ENCODE measurements around the gene SWSAP1.

The SWSAP1 gene

DNA sequence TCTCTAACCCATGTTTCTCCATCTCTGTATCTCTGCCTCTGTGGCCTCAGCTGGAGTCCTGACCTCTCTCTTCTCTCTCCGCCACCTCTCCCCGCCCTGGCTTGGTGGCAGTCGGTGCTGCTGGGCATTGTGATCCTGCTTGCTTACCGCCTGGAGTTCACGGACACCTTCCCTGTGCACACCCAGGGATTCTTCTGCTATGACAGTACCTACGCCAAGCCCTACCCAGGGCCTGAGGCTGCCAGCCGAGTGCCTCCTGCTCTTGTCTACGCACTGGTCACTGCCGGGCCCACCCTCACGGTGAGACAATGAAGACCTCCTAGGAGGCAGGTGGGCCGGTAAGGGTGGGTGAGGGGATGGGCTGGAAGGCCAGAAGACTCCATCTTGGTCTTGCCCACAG, 15.0 kb upstream of the SWSAP1 start (continued):
- TF ChIP-seq, protein P1, sequence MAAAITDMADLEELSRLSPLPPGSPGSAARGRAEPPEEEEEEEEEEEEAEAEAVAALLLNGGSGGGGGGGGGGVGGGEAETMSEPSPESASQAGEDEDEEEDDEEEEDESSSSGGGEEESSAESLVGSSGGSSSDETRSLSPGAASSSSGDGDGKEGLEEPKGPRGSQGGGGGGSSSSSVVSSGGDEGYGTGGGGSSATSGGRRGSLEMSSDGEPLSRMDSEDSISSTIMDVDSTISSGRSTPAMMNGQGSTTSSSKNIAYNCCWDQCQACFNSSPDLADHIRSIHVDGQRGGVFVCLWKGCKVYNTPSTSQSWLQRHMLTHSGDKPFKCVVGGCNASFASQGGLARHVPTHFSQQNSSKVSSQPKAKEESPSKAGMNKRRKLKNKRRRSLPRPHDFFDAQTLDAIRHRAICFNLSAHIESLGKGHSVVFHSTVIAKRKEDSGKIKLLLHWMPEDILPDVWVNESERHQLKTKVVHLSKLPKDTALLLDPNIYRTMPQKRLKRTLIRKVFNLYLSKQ (tag by site-specific recombination; IDR thresholded peaks at IDR 0.05; ENCODE audit: borderline replicate concordance), result no peak
- TF ChIP-seq, protein P2, sequence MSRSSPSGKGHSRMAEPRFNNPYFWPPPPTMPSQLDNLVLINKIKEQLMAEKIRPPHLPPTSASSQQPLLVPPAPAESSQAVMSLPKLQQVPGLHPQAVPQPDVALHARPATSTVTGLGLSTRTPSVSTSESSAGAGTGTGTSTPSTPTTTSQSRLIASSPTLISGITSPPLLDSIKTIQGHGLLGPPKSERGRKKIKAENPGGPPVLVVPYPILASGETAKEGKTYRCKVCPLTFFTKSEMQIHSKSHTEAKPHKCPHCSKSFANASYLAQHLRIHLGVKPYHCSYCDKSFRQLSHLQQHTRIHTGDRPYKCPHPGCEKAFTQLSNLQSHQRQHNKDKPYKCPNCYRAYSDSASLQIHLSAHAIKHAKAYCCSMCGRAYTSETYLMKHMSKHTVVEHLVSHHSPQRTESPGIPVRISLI (tag by site-specific recombination; IDR thresholded peaks at IDR 0.05), result no peak
- no peak for TF ChIP-seq HOXD13 (CRISPR knock-in tag; IDR thresholded peaks at IDR 0.05; ENCODE audit: borderline replicate concordance)
- TF ChIP-seq, protein P3, sequence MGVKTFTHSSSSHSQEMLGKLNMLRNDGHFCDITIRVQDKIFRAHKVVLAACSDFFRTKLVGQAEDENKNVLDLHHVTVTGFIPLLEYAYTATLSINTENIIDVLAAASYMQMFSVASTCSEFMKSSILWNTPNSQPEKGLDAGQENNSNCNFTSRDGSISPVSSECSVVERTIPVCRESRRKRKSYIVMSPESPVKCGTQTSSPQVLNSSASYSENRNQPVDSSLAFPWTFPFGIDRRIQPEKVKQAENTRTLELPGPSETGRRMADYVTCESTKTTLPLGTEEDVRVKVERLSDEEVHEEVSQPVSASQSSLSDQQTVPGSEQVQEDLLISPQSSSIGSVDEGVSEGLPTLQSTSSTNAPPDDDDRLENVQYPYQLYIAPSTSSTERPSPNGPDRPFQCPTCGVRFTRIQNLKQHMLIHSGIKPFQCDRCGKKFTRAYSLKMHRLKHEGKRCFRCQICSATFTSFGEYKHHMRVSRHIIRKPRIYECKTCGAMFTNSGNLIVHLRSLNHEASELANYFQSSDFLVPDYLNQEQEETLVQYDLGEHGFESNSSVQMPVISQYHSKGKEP (tag by site-specific recombination; IDR thresholded peaks at IDR 0.05), result no peak

DNA sequence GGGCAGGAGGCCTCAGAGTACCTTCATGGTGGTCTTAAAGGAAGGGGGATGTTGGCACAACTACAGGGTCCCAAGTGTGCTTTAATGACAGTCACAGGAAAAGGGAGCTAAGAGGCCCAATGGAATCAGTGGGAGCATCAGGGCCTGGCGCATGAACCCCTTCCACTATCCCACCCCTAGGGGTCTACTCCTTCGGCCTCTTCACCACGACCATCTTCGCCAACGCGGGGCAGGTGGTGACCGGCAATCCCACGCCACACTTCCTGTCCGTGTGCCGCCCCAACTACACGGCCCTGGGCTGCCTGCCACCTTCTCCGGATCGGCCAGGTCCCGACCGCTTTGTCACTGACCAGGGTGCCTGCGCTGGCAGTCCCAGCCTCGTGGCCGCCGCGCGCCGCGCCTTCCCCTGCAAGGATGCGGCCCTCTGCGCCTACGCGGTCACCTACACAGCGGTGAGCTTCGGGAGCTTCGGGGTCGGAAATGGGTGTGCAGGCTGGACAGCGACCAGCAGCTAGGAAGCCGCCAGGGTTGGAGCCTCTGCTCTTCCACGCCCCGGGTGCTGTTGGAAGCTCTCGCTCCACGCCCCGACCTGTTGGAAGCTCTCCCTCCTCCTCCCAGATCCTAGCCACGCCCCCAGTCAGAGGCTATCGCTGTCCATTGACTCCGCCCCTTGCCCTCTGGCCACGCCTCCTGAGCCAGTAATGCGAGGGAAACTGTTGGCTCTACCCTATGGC, 13.3 kb upstream of the SWSAP1 start:
- ChIA-PET CTCF (interaction anchor here (1.2 kb wide), 1 partner anchor 13 kb away, joined by 3 read pairs; the partner anchor contains the start of gene SWSAP1), POLR2A (interaction anchor here (1.0 to 2.3 kb wide), 2 partner anchors 13 to 67 kb away, joined by 4 to 15 read pairs; partner anchors contain the start of gene SWSAP1)
- Histone ChIP-seq H3K4me3 (ENCODE audit: low read depth, low read length) (no peak overlapping the region), H3K4me1 (ENCODE audit: control insufficient read depth, insufficient read depth, low read length) (no peaks in the 10 kb centered on the region), H3K36me3 (ENCODE audit: control insufficient read depth in 2 of 2, insufficient read depth in 1 of 2, low read length in 2 of 2) (peaks cover 0 to 23% of the 10 kb centered on the region in 2 experiments; a peak in 1 of 3 replicates), H3K27ac (ENCODE audit: extremely low read depth, low read depth, low read length) (no peak overlapping the region), H3K9me3 (ENCODE audit: control insufficient read depth, insufficient read depth, low read depth, low read length) (no peaks in the 10 kb centered on the region)
- TF ChIP-seq, protein P4, sequence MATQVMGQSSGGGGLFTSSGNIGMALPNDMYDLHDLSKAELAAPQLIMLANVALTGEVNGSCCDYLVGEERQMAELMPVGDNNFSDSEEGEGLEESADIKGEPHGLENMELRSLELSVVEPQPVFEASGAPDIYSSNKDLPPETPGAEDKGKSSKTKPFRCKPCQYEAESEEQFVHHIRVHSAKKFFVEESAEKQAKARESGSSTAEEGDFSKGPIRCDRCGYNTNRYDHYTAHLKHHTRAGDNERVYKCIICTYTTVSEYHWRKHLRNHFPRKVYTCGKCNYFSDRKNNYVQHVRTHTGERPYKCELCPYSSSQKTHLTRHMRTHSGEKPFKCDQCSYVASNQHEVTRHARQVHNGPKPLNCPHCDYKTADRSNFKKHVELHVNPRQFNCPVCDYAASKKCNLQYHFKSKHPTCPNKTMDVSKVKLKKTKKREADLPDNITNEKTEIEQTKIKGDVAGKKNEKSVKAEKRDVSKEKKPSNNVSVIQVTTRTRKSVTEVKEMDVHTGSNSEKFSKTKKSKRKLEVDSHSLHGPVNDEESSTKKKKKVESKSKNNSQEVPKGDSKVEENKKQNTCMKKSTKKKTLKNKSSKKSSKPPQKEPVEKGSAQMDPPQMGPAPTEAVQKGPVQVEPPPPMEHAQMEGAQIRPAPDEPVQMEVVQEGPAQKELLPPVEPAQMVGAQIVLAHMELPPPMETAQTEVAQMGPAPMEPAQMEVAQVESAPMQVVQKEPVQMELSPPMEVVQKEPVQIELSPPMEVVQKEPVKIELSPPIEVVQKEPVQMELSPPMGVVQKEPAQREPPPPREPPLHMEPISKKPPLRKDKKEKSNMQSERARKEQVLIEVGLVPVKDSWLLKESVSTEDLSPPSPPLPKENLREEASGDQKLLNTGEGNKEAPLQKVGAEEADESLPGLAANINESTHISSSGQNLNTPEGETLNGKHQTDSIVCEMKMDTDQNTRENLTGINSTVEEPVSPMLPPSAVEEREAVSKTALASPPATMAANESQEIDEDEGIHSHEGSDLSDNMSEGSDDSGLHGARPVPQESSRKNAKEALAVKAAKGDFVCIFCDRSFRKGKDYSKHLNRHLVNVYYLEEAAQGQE (tag by site-specific recombination; IDR thresholded peaks at IDR 0.05), result peak; percentile 90
- TF ChIP-seq ZNF473 (tag by site-specific recombination; IDR thresholded peaks at IDR 0.05), result no peak
- TF ChIP-seq SCRT2 (tag by site-specific recombination; IDR thresholded peaks at IDR 0.05), result peak; percentile 59
- TF ChIP-seq ZNF341 (tag by site-specific recombination; IDR thresholded peaks at IDR 0.05; ENCODE audit: low read depth), result peak; percentile 46; the same call in 1 of the 2 replicates
- peak; percentile 11; the same call in 1 of the 2 replicates for TF ChIP-seq ZNF600 (tag by site-specific recombination; IDR thresholded peaks at IDR 0.05)

DNA sequence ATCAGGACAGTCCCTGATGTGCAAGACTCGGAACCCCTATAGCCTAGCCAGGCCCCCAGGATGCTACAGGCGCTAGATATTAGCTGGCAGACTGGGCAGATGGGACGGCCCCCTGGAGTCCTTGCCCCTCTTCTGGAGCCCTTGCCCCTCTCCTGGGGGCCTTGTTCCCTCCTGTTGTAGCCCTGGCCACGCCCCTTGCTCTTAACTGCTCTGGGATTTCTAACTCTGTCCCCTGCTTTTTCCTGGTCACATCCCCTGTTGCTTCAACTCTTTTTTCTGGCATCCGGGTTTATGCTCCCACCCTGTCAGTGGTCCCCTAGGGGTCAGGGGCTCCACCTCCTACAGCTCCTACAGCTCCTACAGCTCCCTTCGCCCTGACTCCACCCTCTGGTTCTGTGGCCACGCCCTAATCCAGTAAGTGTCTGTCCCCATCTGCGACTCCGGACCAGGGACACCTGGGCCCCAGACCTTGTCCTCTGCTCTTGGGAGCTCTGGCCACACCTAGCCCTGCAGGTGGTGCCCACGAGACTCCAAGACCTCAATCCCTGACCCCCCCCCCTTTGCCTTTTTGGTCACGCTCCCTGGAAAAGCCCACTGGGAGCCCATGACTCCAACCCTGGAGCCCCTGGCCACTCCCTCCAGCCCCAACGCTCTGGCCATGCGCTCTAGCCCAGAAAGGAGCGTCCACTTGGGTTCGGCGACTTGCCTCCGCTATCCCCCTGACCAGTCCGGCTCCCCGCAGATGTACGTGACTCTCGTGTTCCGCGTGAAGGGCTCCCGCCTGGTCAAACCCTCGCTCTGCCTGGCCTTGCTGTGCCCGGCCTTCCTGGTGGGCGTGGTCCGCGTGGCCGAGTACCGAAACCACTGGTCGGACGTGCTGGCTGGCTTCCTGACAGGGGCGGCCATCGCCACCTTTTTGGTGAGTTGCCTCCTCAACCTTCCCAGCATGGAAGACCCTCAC, 12.4 kb upstream of the SWSAP1 start:
- POLR2A ChIA-PET, result interaction anchor here (2.3 kb wide), 1 partner anchor 12 kb away, joined by 15 read pairs; the partner anchor contains the start of gene SWSAP1
- no peak overlapping the region for H3K4me3 ChIP-seq (ENCODE audit: low read depth, low read length)
- CTCF ChIA-PET, result interaction anchor here (0.7 kb wide), 1 partner anchor 21 kb away, joined by 3 read pairs; no protein-coding TSS in a partner anchor
- TF ChIP-seq GLIS2 (tag by site-specific recombination; IDR thresholded peaks at IDR 0.05) (peak; percentile 25; the same call in 1 of the 2 replicates), ZNF132 (tag by site-specific recombination; IDR thresholded peaks at IDR 0.05; ENCODE audit: borderline replicate concordance) (no peak), KLF9 (tag by site-specific recombination; IDR thresholded peaks at IDR 0.05; ENCODE audit: low read depth) (peak; percentile 6; the same call in 1 of the 2 replicates), KLF1 (tag by site-specific recombination; IDR thresholded peaks at IDR 0.05) (0 out of 2 replicates have a peak, but pooled peaks have one; percentile 25), ZBTB17 (tag by site-specific recombination; IDR thresholded peaks at IDR 0.05) (no peak)
- TF ChIP-seq, protein P4 (tag by site-specific recombination; IDR thresholded peaks at IDR 0.05), result no peak

More for the DNA sequence above, 12.4 kb upstream of the SWSAP1 start:
- H3K27ac ChIP-seq (ENCODE audit: extremely low read depth, low read depth, low read length), result no peak overlapping the region
- no peaks in the 10 kb centered on the region for H3K4me1 ChIP-seq (ENCODE audit: control insufficient read depth, insufficient read depth, low read length)
- H3K36me3 ChIP-seq (ENCODE audit: control insufficient read depth in 2 of 2, insufficient read depth in 1 of 2, low read length in 2 of 2), result peaks cover 0 to 23% of the 10 kb centered on the region in 2 experiments; a peak in 2 of 3 replicates
- no peaks in the 10 kb centered on the region for H3K9me3 ChIP-seq (ENCODE audit: control insufficient read depth, insufficient read depth, low read depth, low read length)
